IPS DF 4.7 (cell line): ENCODE results near the gene PDLIM5.

Experiments
- DNase-seq: peaks from one replicate; pipeline ENCODE4 v3.0.0-alpha.2; 2013; ENCODE audit warnings: low spot score; ENCODE audit errors: extremely low read depth

PDLIM5 gene

GRCh38 chr4:94680176-94680862, 228.6 kb downstream of the PDLIM5 start:
- DNase-seq = no peak

- no peak for DNase-seq
Measured at GRCh38 chr4:94686086-94686485, 234.3 kb downstream of the PDLIM5 start.

- no peak for DNase-seq
Measured at GRCh38 chr4:94689155-94689860, 237.6 kb downstream of the PDLIM5 start.

- no peak for DNase-seq
Measured at GRCh38 chr4:94690851-94691254, 239.1 kb downstream of the PDLIM5 start.

GRCh38 chr4:94691552-94691951, 239.8 kb downstream of the PDLIM5 start:
- DNase-seq = no peak

GRCh38 chr4:94695384-94695783, 243.6 kb downstream of the PDLIM5 start:
- no peak for DNase-seq

GRCh38 chr4:94698187-94698586, 246.4 kb downstream of the PDLIM5 start:
- no peak for DNase-seq

GRCh38 chr4:94700298-94700697, 248.6 kb downstream of the PDLIM5 start:
- DNase-seq = no peak

GRCh38 chr4:94701631-94702300, 250.0 kb downstream of the PDLIM5 start:
- no peak for DNase-seq

GRCh38 chr4:94711635-94712034, 259.9 kb downstream of the PDLIM5 start:
- no peak for DNase-seq

GRCh38 chr4:94714365-94715160, 262.8 kb downstream of the PDLIM5 start:
- no peak for DNase-seq

GRCh38 chr4:94715726-94716125, 264.0 kb downstream of the PDLIM5 start:
- no peak for DNase-seq
